Gastrocnemius medialis (tissue), 4 donors: ENCODE measurements around the gene GPATCH2.

Experiments used
- CTCF ChIP-seq, 5 experiments: fragments of 450-650 bp in 3 of 5; fragments of 200-600 bp in 2 of 5; sonication (generic) in 2 of 5; IDR thresholded peaks in 4 of 5; conservative IDR thresholded peaks in 1 of 5; 1 replicate in 4 of 5; 2 replicates in 1 of 5; pipeline ENCODE4 v1.5.1; 2016 to 2019; ENCODE audit warnings: antibody characterized with exemption in 5 of 5, mild to moderate bottlenecking in 3 of 5, moderate library complexity in 3 of 5
- POLR2A ChIP-seq, 2 donors: fragments of 450-650 bp; IDR thresholded peaks; one replicate each; pipeline ENCODE4 v1.6.1; 2017; ENCODE audit warnings: antibody characterized with exemption in 2 of 2, mild to moderate bottlenecking in 2 of 2, moderate library complexity in 2 of 2

- no peak for TF ChIP-seq POLR2A (IDR thresholded peaks at IDR 0.05)
- no peak for TF ChIP-seq CTCF (IDR thresholded peaks at IDR 0.05 in 4 of 5, conservative IDR thresholded peaks at IDR 0.05 in 1 of 5)
These were observed 228.6 kb downstream of the GPATCH2 start for GRCh38 chr1:217402301-217402700.
